ENCODE results near the gene KRTAP26-1. TPM values are rescaled to one million over a fixed set of nuclear protein-coding genes. Genes with fewer than 3 reads are reported as not detected.

The KRTAP26-1 gene
- total RNA-seq, 1 experiment from 2014 or later: not detected

DNA sequence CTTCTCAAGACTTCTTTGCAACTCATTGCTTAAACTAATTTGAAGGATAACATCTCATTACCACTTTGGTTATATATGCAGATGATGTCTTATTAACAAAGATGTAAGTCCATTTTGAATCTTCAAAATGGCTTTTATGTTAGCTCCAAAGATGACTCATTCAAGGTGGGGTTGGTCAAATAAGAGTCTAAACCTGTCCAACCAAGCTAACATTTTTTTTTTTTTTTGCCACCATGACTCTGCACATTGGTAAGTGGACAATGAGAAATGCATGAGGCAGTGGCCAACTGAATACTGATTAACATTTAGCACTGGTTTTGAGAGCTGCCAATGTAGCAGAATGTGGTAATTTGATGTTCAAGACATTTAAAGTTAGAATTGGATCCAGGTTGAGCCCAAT is 17.7 kb upstream of the KRTAP26-1 start:
- H3K27ac ChIP-seq: no peak overlapping the region
- H2AFZ ChIP-seq: no peak overlapping the region
- ChIA-PET POLR2A (ENCODE audit: unreplicated experiment) (interaction anchor here (0.6 kb wide), 1 partner anchor 70 kb away, joined by 11 read pairs; no protein-coding TSS in a partner anchor), CTCF (no interaction called here)
- no peak for DNase-seq
- no peaks in the 10 kb centered on the region for H3K9me2 ChIP-seq (ENCODE audit: insufficient read depth)
- no peaks in the 10 kb centered on the region for H3K36me3 ChIP-seq (ENCODE audit: low read depth)
- no peaks in the 10 kb centered on the region for H3K79me2 ChIP-seq (ENCODE audit: low read depth)
- intact Hi-C loops (cut with micrococcal nuclease; ENCODE audit: unreplicated experiment): no loop called here
- BruUV-seq (replicated peaks): no TSS peak
- H3K4me1 ChIP-seq (replicated peaks; ENCODE audit: insufficient read depth): peaks cover 8% of the 10 kb centered on the region
- H3K9me3 ChIP-seq (ENCODE audit: insufficient read depth, low read depth): no peaks in the 10 kb centered on the region
- H3K27me3 ChIP-seq (ENCODE audit: insufficient read depth, low read depth): no peaks in the 10 kb centered on the region
- no peak overlapping the region for H3K4me3 ChIP-seq
- H3K4me2 ChIP-seq: no peak overlapping the region
- no peaks in the 10 kb centered on the region for H4K20me1 ChIP-seq (ENCODE audit: insufficient read depth)
- H3F3A ChIP-seq (ENCODE audit: insufficient read depth, low read depth): no peaks in the 10 kb centered on the region
- TF ChIP-seq EZH2 (IDR thresholded peaks at IDR 0.05; ENCODE audit: low read depth) (no peak), CTCF (conservative IDR thresholded peaks at IDR 0.05) (no peak)

DNA sequence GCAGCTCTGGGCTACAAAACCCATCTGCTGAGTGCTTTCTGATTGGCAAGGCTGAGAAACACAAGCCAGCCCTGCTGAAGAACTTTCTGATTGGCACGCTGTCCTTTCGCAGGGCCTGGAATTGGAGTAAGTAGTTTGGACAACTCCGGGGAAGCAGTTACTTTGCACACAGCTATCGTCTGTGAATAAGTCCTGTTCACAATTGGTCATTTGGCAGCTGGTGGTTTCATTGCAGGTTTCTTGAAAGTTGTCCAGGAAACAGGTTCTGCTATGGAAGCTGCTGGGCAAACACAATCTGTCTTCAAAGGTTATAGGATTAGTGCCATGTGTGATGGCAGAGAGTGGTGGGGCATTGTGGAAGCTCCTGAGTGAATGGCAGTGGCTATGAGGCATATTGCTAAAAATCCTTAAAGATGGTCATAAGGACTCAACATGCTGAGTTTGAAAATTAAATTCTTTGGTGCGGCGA is 17.2 kb upstream of the KRTAP26-1 start, which contains the start of gene KRTAP27-1:
Gene KRTAP27-1, minus strand, starts transcription at position 419 of the 469 bp plus-strand sequence. Its CDS starts 26 bp downstream, at position 393.
- H3K4me2 ChIP-seq: no peak within 1 kb of the TSS
- intact Hi-C loops (cut with micrococcal nuclease; ENCODE audit: unreplicated experiment): no loop called here
- no peak within 1 kb of the TSS for H3K27ac ChIP-seq
- DNase-seq: no peak
- no peaks in the 10 kb centered on the region for H3F3A ChIP-seq (ENCODE audit: insufficient read depth, low read depth)
- TF ChIP-seq CTCF (conservative IDR thresholded peaks at IDR 0.05) (no peak), EZH2 (IDR thresholded peaks at IDR 0.05; ENCODE audit: low read depth) (no peak)
- no peaks in the 10 kb centered on the region for H3K79me2 ChIP-seq (ENCODE audit: low read depth)
- no peaks in the 10 kb centered on the region for H3K9me3 ChIP-seq (ENCODE audit: insufficient read depth, low read depth)
- no peaks in the 10 kb centered on the region for H4K20me1 ChIP-seq (ENCODE audit: insufficient read depth)
- CTCF ChIA-PET: no interaction called here
- H3K36me3 ChIP-seq (ENCODE audit: low read depth): no peaks in the 10 kb centered on the region
- POLR2A ChIA-PET (ENCODE audit: unreplicated experiment): no interaction called here
- peaks cover 8% of the 10 kb centered on the region for H3K4me1 ChIP-seq (replicated peaks; ENCODE audit: insufficient read depth)
- no peak within 1 kb of the TSS for H3K4me3 ChIP-seq
- no peak within 1 kb of the TSS for H2AFZ ChIP-seq
- H3K27me3 ChIP-seq (ENCODE audit: insufficient read depth, low read depth): no peaks in the 10 kb centered on the region
- H3K9me2 ChIP-seq (ENCODE audit: insufficient read depth): no peaks in the 10 kb centered on the region
- no TSS peak for BruUV-seq (replicated peaks)

DNA sequence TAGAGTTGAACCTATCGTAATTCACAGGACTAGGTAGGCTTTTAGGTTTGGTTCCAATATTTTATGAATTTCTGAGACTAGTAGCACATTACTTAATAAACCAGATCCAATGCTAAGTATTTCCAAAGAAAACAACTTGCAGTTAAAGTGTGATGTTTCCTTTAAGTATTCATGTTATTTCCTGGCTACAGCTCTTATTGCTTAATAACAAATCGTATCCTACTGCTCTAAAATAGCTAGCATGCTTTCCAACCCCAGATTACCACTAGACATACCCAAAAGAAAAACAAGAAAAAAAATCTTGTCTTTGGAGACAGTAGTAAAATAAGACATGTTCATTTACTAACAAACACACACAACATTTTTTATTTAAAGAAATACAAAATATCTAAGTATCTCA is 16.5 kb upstream of the KRTAP26-1 start:
- no peaks in the 10 kb centered on the region for H4K20me1 ChIP-seq (ENCODE audit: insufficient read depth)
- H2AFZ ChIP-seq: no peak overlapping the region
- no peaks in the 10 kb centered on the region for H3K79me2 ChIP-seq (ENCODE audit: low read depth)
- BruUV-seq (replicated peaks): no TSS peak
- no peak for DNase-seq
- no peak for TF ChIP-seq CTCF (conservative IDR thresholded peaks at IDR 0.05)
- no peak for TF ChIP-seq EZH2 (IDR thresholded peaks at IDR 0.05; ENCODE audit: low read depth)
- H3K9me3 ChIP-seq (ENCODE audit: insufficient read depth, low read depth): no peaks in the 10 kb centered on the region
- ChIA-PET CTCF (no interaction called here), POLR2A (ENCODE audit: unreplicated experiment) (interaction anchor here (0.8 kb wide), 1 partner anchor 346 kb away, joined by 10 read pairs; no protein-coding TSS in a partner anchor)
- H3K9me2 ChIP-seq (ENCODE audit: insufficient read depth): no peaks in the 10 kb centered on the region
- H3F3A ChIP-seq (ENCODE audit: insufficient read depth, low read depth): no peaks in the 10 kb centered on the region
- no peak overlapping the region for H3K27ac ChIP-seq
- peaks cover 8% of the 10 kb centered on the region for H3K4me1 ChIP-seq (replicated peaks; ENCODE audit: insufficient read depth)
- H3K36me3 ChIP-seq (ENCODE audit: low read depth): no peaks in the 10 kb centered on the region
- H3K4me3 ChIP-seq: no peak overlapping the region
- no peak overlapping the region for H3K4me2 ChIP-seq
- H3K27me3 ChIP-seq (ENCODE audit: insufficient read depth, low read depth): no peaks in the 10 kb centered on the region
- intact Hi-C loops (cut with micrococcal nuclease; ENCODE audit: unreplicated experiment): no loop called here

Data from PC-9 (cell line).